ENCODE measurements around the gene NAA25.

The NAA25 gene

DNA sequence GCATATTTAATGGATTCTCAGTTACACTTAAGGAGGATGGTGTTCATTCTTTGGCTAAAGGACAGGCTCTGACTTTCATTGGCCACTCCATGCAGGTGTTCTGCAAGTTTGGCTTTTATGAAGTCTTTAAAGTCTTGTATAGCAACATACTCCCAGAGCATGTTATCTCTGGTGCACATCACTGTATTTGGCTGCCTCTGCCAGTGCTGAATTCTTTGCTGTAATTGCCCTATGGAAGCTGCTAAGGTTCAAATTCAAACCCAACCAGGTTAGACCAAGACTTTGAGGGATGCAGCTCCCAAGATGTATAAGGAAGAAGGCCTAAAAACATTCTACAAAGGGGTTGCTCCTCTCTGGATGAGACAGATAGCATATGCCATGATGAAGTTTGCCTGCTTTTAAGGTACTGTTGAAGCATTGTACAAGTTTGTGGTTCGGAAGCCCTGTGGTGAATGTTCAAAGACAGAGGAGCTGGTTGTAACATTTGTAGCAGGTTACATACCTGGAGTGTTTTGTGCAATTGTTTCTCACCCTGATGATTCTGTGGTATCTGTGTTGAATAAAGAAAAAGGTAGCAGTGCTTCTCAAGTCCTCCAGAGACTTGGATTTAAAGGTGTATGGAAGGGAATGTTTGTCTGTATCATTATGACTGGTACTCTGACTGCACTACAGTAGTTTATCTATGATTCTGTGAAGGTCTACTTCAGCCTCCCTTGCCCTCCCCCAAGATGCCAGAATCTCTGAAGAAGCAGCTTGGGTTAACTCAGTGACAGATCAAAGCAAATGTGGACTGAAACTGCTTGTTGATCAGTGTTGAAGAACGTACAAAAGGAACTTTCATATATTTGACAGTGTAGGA is 115.1 kb downstream of the NAA25 start:
- TF ChIP-seq EZH2 (IDR thresholded peaks at IDR 0.05; ENCODE audit: borderline replicate concordance, low read depth, low read length, severe bottlenecking) = no peak
- TF ChIP-seq, protein P1, sequence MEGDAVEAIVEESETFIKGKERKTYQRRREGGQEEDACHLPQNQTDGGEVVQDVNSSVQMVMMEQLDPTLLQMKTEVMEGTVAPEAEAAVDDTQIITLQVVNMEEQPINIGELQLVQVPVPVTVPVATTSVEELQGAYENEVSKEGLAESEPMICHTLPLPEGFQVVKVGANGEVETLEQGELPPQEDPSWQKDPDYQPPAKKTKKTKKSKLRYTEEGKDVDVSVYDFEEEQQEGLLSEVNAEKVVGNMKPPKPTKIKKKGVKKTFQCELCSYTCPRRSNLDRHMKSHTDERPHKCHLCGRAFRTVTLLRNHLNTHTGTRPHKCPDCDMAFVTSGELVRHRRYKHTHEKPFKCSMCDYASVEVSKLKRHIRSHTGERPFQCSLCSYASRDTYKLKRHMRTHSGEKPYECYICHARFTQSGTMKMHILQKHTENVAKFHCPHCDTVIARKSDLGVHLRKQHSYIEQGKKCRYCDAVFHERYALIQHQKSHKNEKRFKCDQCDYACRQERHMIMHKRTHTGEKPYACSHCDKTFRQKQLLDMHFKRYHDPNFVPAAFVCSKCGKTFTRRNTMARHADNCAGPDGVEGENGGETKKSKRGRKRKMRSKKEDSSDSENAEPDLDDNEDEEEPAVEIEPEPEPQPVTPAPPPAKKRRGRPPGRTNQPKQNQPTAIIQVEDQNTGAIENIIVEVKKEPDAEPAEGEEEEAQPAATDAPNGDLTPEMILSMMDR (IDR thresholded peaks at IDR 0.05; ENCODE audit: borderline replicate concordance, extremely low read depth, low read length, poor library complexity, severe bottlenecking) = no peak
- H3K4me2 ChIP-seq (ENCODE audit: insufficient read depth, low read length) = peak overlapping the region; percentile 73
- H3K9ac ChIP-seq (ENCODE audit: low read depth, low read length) = peak overlapping the region; percentile 50
- H3K4me3 ChIP-seq (ENCODE audit: low read depth in 1 of 2, low read length in 2 of 2) = peak overlapping the region; percentile 11 to 55; a peak in 3 of 4 replicates
- H3K27ac ChIP-seq (ENCODE audit: low read length) = peak overlapping the region; percentile 85
- H3K9me3 ChIP-seq (ENCODE audit: insufficient read depth, low read length, severe bottlenecking) = no peaks in the 10 kb centered on the region
- peaks cover 47% of the 10 kb centered on the region for H3K4me1 ChIP-seq (ENCODE audit: insufficient read depth, low read length)
- no peaks in the 10 kb centered on the region for H3K27me3 ChIP-seq (ENCODE audit: insufficient read depth, low read length, poor library complexity)
- peak overlapping the region; percentile 76 for H2AFZ ChIP-seq (ENCODE audit: low read depth, low read length)
- ATAC-seq (ENCODE audit: insufficient read depth, low read depth) (peak; percentile 85), DNase-seq (peak; percentile 55)
- no peaks in the 10 kb centered on the region for H4K20me1 ChIP-seq (ENCODE audit: insufficient read depth, low read length)
- H3K79me2 ChIP-seq (ENCODE audit: insufficient read depth, low read length) = no peaks in the 10 kb centered on the region
- no peaks in the 10 kb centered on the region for H3K36me3 ChIP-seq (ENCODE audit: insufficient read depth, low read length)

- Histone ChIP-seq H2AFZ (ENCODE audit: low read depth, low read length) (no peak overlapping the region), H3K27me3 (ENCODE audit: insufficient read depth, low read length, poor library complexity) (no peaks in the 10 kb centered on the region), H3K9me3 (ENCODE audit: insufficient read depth, low read length, severe bottlenecking) (no peaks in the 10 kb centered on the region), H3K36me3 (ENCODE audit: insufficient read depth, low read length) (no peaks in the 10 kb centered on the region), H3K79me2 (ENCODE audit: insufficient read depth, low read length) (no peaks in the 10 kb centered on the region), H3K4me2 (ENCODE audit: insufficient read depth, low read length) (no peak overlapping the region), H3K9ac (ENCODE audit: low read depth, low read length) (no peak overlapping the region), H3K4me1 (ENCODE audit: insufficient read depth, low read length) (peaks cover 47% of the 10 kb centered on the region), H4K20me1 (ENCODE audit: insufficient read depth, low read length) (no peaks in the 10 kb centered on the region), H3K27ac (ENCODE audit: low read length) (no peak overlapping the region), H3K4me3 (ENCODE audit: low read depth in 1 of 2, low read length in 2 of 2) (no peak overlapping the region)
- no peak for ATAC-seq (ENCODE audit: insufficient read depth, low read depth)
- TF ChIP-seq EZH2 (IDR thresholded peaks at IDR 0.05; ENCODE audit: borderline replicate concordance, low read depth, low read length, severe bottlenecking) = no peak
- TF ChIP-seq, protein P1 (IDR thresholded peaks at IDR 0.05; ENCODE audit: borderline replicate concordance, extremely low read depth, low read length, poor library complexity, severe bottlenecking) = no peak
- no peak for DNase-seq
Measured at GRCh38 chr12:111992464-111992863, 116.1 kb downstream of the NAA25 start.

DNA sequence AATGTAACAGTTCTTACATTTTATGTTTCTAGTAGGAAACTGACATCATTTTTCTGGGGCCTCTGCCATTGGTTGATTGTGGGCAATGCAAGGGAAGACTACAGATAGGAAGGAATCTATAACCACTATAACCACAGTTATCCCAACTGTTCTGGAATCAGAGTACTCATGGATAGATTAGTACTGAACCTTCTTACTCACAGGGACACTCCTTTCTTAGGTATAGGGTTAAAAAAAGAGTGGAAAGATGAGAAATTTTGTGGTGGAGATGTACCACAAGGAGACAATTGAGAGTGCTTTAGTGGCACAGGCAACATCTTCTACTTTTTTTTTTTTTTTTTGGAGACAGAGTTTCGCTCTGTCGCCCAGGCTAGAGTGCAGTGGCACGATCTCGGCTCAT is 116.6 kb downstream of the NAA25 start:
- H3K4me3 ChIP-seq (ENCODE audit: low read depth in 1 of 2, low read length in 2 of 2) = no peak overlapping the region
- no peaks in the 10 kb centered on the region for H3K9me3 ChIP-seq (ENCODE audit: insufficient read depth, low read length, severe bottlenecking)
- H4K20me1 ChIP-seq (ENCODE audit: insufficient read depth, low read length) = no peaks in the 10 kb centered on the region
- no peak for DNase-seq
- H2AFZ ChIP-seq (ENCODE audit: low read depth, low read length) = no peak overlapping the region
- TF ChIP-seq EZH2 (IDR thresholded peaks at IDR 0.05; ENCODE audit: borderline replicate concordance, low read depth, low read length, severe bottlenecking) = no peak
- TF ChIP-seq, protein P1 (IDR thresholded peaks at IDR 0.05; ENCODE audit: borderline replicate concordance, extremely low read depth, low read length, poor library complexity, severe bottlenecking) = no peak
- no peaks in the 10 kb centered on the region for H3K79me2 ChIP-seq (ENCODE audit: insufficient read depth, low read length)
- H3K4me2 ChIP-seq (ENCODE audit: insufficient read depth, low read length) = no peak overlapping the region
- no peaks in the 10 kb centered on the region for H3K27me3 ChIP-seq (ENCODE audit: insufficient read depth, low read length, poor library complexity)
- ATAC-seq (ENCODE audit: insufficient read depth, low read depth) = no peak
- H3K36me3 ChIP-seq (ENCODE audit: insufficient read depth, low read length) = no peaks in the 10 kb centered on the region
- H3K27ac ChIP-seq (ENCODE audit: low read length) = no peak overlapping the region
- H3K4me1 ChIP-seq (ENCODE audit: insufficient read depth, low read length) = peaks cover 43% of the 10 kb centered on the region
- H3K9ac ChIP-seq (ENCODE audit: low read depth, low read length) = no peak overlapping the region

Measured in DND-41 (cell line).